Left renal pelvis (tissue), 4 donors: ENCODE measurements around the gene VPS35. TPM values are rescaled to one million over a fixed set of nuclear protein-coding genes. Genes with fewer than 3 reads are reported as not detected.
"Not testable (repeated sequence)": the region's sequence is repeated elsewhere in the genome, so short reads cannot be mapped to it uniquely, and the experiment has no call there.

ENCODE experiments used
- DNase-seq, 4 donors: peaks; one replicate each; pipeline ENCODE4 v3.0.0-alpha.2; 2013; ENCODE audit warnings: low read depth in 4 of 4, low spot score in 3 of 4
- polyA plus RNA-seq, 4 donors: library from polyadenylated mRNA; unstranded; fragments of 120-200 nt; gene quantifications; one replicate each; pipeline ENCODE4 v1.2.1, GENCODE V29; 2013; ENCODE audit not compliant: insufficient read length in 4 of 4

Gene VPS35
- polyA plus RNA-seq, 4 donors: 102 to 163 (median 146) TPM

DNA sequence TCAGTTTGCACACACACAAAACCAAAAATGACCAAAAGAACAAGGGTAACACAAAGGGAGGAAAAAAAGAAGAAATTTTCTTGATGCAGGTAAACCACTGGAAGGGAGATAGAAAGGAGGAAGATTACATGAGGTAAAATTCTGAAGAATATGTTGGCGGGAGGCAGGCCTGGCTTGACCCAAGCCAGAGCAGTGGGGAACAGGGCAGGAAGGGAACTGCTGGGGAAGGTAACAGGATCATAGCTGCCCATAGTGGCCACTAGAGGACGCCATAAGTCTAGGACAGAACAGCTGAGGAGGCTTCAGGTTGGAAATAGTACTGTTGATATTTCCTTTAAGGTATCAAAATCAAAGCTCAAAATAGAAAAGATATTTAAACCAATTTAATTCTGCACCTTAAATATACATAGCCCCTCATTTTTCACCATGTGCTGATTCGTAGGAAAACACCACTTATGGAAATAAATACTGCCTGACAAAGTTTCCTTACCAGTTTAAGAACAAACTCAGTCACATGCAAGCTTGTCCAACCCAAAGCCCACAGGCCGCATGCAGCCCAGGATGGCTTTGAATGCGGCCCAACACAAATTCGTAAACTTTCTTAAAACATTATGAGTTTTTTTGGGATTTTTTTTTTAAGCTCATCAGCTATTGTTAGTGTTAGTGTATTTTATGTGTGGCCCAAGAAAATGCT, 15.5 kb downstream of the VPS35 start:
- no peak for DNase-seq

GRCh38 chr16:46662123-46662522, 26.9 kb downstream of the VPS35 start:
- DNase-seq: no peak

DNA sequence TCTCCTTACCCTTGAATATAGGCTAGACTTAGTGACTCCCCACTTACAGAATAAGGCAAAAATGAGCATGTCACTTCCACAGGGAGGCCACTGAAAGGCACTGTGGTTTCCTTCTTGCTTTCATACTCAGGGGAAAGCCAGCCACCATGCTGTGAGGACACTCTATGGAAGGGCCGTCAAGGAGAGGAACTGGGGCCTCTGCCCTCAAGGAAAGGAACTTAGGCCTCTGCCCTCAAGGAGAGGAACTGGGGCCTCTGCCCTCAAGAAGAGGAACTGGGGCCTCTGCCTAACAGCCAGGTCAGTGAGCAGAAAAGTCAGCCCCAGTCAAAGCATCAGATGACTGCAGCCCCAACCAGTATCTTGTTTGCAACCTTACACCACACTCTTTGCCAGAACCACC, 30.1 kb downstream of the VPS35 start:
- no peak for DNase-seq

- no peak for DNase-seq
Observed at GRCh38 chr16:46651305-46651704, 37.7 kb downstream of the VPS35 start.

DNA sequence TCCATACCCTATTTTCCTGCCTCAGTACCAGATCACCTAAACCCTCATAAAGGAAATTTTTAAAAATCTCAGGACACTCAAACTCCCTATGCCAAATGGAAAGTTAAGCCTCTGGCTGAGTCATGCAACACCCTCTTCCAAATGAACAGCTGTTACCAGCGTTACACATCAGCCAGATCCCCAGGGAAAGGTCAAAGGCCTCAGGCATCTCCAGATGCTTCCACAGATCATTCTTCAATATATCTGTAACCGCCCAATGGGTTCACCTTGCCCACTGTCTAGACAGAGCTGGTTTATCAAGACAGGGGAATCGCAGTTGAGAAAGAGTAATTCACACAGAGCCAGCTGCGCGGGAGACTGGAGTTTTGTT, 38.7 kb downstream of the VPS35 start:
- DNase-seq: no peak

DNA sequence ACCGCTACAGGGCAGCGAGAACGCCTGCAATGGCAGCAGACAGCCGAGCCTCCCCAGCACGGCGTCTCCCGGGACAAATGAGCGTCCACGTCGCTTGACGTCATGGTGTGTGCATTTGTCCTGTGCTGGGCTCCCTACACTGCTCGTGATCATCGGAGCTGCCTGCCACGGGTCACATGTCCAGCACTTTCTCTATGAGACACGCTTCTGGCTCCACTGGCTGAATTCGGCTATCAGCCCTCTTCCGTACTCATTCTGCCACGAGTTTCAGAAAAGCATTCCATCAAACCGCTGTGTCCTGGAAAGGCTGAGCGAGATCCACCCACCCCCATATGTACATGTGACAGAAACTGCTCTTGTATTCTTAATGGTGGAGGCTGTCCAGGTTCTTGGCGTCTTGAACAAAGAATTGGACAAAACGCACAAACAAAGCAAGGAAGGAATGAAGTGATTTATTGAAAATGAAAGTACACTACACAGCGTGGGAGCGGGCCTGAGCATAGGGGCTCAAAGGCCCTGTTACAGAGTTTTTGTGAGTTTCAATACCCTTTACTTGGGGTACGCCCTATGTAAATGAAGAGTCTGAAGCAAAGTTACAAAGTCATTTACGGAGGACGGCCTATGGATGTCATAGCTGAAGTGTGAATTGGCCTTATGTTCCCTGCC, 39.3 kb downstream of the VPS35 start:
- DNase-seq: no peak

DNA sequence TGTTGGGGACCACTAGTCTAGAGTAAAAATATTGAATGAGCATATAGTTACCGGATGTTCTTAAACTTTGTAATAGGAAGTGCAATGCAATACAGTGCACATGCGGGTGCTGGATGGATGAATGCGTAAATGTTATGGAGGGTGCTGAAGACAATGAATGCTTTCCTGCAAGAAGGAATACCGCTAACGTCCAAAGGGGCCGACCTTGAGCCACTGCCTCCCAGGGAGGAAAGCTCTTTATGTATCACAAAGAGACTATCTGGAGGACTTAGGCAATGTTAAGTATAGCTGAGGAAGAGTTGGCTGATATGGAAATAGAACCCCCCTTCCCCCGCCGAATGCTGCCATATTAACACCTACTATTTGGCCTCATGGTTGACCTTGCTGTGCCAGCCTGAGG, 40.3 kb downstream of the VPS35 start:
- DNase-seq: no peak

DNA sequence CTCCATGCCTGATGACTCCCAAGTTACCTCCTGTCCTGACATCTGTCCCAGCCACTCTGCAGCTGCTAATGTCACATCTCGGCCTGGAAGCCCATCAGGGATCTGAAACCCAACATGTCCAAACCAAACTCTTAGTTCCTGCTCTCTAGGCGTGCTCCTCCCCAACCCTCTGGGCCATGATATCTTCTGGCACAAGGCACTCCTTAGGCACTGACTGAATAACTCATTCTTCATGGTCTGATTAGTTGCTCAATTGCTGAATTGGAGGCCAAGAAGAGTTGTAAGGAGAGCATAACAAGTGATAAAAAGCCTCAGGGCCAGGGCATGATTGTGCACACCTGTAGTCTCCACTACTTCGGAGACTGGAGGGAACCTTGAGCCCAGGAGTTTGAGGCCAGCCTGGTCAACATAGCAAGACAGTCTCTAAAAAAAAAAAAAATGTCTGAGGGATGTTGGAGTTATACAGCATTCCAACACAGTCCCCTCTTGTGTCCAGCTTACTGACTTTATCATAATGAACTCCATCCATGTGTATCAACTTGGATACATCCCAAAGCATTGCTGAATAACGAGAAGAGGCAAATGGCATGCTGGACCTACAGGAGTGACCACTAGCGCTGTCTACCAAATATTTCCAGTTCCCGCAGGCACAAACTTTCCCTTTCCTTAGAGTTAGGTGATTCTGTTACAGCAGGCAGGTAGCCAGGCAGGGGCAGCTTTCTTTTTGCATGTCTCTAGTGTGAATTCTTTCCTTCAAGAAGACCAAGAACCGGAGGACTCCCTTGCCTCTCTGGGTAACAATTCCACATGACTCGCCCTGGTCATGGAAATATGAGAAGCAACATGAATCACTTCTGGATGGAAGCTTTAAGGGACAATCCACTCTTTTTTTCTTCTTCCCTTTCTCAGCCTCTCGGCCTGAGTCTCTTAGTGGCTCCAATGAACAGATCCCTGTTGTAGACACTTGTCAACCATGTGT, 49.7 kb downstream of the VPS35 start:
- no peak for DNase-seq

GRCh38 chr16:46632778-46633733, 55.9 kb downstream of the VPS35 start:
- no peak for DNase-seq

DNA sequence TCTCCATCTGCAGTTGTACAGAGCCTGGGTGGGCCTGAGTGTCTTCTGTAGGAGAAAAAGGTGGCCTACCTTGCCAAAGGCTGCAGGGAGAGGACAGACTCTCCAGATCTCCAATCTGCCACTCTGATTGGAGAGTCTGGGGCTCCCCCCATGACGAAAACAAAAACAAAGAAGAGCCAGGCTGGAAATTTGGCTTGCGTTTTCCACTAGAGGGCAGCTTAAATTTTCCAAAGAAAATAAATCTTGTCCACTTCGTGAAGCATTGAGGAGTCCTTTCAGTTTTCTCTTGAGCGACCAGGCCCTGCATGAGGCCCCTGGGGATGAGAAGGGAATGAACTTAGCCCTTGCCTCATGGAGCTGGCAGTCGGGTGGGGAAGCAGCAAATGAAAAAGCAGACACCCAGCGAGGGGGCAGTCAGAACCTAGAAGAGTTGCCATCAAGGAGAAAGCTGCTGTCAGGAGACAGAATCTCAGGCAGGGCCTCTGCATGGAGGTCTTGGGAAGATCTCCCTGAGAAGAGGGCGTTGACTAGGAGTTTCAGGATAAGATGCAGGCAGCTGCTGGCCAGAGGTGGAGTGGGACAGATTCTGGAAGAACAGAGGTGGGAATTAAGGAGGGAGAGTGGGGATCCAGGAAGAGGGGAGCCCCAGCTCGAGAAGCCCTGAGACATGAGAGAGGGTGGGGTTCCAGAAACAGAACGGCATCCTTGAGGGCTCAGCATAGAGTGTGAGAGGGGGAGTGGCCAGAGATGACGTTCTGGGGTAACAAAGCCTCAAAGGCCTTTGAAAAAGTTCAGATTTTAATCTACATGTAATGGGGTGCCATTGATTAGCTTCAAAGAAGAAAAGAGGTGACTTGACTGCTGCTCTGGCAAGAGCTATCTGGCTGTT, 59.4 kb downstream of the VPS35 start:
- no peak for DNase-seq

GRCh38 chr16:46627746-46628145, 61.2 kb downstream of the VPS35 start:
- DNase-seq: no peak

DNA sequence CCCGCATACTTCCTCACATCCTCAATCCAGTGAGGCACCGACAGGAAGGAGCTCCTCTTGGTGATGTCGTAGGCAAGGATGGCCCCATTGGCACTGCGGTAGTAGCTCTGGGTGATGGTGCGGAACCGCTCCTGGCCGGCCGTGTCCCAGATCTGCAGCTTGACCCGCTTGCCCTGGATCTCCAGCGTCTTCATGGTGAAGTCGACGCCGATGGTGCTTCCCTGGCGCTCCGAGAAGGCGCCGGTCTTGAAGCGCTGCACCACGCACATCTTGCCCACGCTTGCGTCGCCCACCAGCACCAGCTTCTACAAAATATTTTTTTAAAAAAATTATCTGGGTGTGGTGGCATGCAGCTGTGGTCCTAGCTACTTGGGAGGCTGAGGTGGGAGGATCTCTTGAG, 62.3 kb downstream of the VPS35 start:
- not testable (repeated sequence) for DNase-seq

DNA sequence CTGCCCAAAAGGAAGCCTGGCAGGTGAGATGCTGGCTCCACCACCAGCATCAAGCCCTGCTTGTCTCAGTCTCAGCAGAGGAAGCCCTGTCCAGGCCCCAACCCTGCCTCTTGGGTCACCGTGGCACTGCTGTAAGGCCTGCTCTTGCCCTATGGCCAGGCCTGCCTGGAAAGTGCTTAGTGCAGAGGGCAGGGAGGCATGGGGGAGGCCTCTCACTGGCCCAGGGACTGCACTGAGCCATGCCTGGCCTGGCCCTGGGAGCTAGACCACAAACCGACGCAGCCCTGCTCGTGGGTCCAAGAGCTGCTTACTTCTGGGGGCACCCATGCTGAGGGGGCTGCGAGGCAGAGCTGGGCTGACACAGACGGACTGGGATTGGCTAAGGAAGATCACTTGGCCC, 64.1 kb downstream of the VPS35 start:
- DNase-seq: not testable (repeated sequence)

DNA sequence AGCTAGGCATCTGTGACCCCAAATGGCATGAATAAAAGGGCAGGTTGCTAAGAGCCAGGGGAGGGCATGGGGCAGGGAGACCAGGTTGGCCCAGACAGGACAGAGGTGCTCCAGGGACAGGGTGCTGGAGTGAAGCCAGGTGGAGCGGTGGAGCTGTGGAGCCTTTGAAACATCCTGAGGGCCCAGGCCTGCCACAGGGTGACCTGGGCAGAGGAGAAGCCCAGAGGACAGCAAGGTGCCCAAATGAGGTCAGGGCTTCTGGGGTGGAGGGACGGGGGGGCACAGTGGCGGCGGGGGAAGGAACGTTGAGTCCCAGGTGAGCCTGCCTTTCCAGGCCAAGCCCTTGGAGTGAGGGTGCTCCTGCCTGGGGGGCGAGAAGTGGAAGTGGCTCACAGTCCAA, 65.3 kb downstream of the VPS35 start:
- DNase-seq: not testable (repeated sequence)

DNA sequence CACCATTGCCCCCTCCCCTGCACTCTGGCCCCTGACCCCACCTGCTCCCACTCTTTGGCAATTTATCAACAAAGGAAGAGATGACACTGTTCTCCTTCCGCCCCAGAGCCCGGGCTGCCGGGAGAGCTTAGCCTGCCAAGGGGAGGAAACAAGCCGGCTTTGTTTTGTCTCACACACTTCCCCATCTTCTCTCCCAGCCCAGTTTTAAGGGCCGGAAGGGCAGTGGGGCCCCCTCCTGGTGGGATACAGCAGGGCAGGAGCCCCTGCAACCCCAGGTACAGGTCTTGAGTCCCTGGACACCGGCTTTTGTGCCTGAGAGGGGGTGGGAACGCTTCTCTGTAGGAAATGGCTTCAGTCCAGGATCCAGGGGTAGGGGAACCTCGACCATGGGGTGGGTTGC, 65.7 kb downstream of the VPS35 start:
- not testable (repeated sequence) for DNase-seq

GRCh38 chr16:46621934-46622676, 66.9 kb downstream of the VPS35 start:
- DNase-seq: no peak

- DNase-seq: peak; percentile 47 to 74 (median 64)
Observed at GRCh38 chr16:46621006-46621933, 67.7 kb downstream of the VPS35 start, which contains the start of gene SHCBP1. SHCBP1 (minus strand) TSS chr16:46621379; CDS start chr16:46621359, 20 bp downstream.
